Activated B cell treated with CpG ODN at 0.5 μM for 24 hours (primary cell): ENCODE data around the gene KCNJ9. TPM values are rescaled to one million over a fixed set of nuclear protein-coding genes. Genes with fewer than 3 reads are reported as not detected.

ENCODE experiments used
- ATAC-seq: fragments of 200-7000 bp; cut with Tn5 transposase; one replicate; pipeline ENCODE4 v1.10.0; 2021; ENCODE audit warnings: low read depth, mild to moderate bottlenecking, moderate library complexity
- CTCF ChIA-PET: fragments of 350-600 bp; sonication (Branson Sonifier 250); formaldehyde crosslinking; loops from one replicate; lab custom pipeline; 2021; ENCODE audit warnings: antibody characterized with exemption; lab: Charles Lee
- POLR2A ChIA-PET: fragments of 350-600 bp; sonication (Branson Sonifier 250); formaldehyde crosslinking; loops from one replicate; lab custom pipeline; 2021; ENCODE audit warnings: antibody characterized with exemption; lab: Charles Lee
- DNase-seq: peaks from one replicate; pipeline ENCODE4 v3.0.0; 2022
- H3K27ac Mint-ChIP-seq: one replicate; pipeline ENCODE4 v1.8.0; 2020; ENCODE audit warnings: mixed read lengths
- H3K27me3 Mint-ChIP-seq: one replicate; pipeline ENCODE4 v1.8.0; 2021; ENCODE audit warnings: mixed read lengths
- H3K36me3 Mint-ChIP-seq: one replicate; pipeline ENCODE4 v1.8.0; 2021; ENCODE audit warnings: low read depth, mixed read lengths
- H3K4me1 Mint-ChIP-seq: one replicate; pipeline ENCODE4 v1.8.0; 2021; ENCODE audit warnings: mixed read lengths
- H3K4me3 Mint-ChIP-seq: one replicate; pipeline ENCODE4 v1.8.0; 2020; ENCODE audit warnings: mild to moderate bottlenecking, mixed read lengths
- H3K9me3 Mint-ChIP-seq: one replicate; pipeline ENCODE4 v1.8.0; 2020; ENCODE audit warnings: mixed read lengths
- intact Hi-C: fragments of 100-400 bp; cut with micrococcal nuclease; formaldehyde crosslinking; loops from one replicate; pipeline ENCODE4 v1.15.1; 2024
- total RNA-seq: library from RNA; stranded (reverse); gene quantifications from 2 replicates; pipeline ENCODE4 v1.2.3, GENCODE V29; 2022
- TF ChIP-seq, protein P1 (sequence below): fragments of 200-600 bp; IDR thresholded peaks from one replicate; pipeline ENCODE4 v1.8.0; 2022; ENCODE audit warnings: antibody characterized with exemption, mild to moderate bottlenecking

The KCNJ9 gene
- total RNA-seq, 1 donor from 2014 or later: not detected

DNA sequence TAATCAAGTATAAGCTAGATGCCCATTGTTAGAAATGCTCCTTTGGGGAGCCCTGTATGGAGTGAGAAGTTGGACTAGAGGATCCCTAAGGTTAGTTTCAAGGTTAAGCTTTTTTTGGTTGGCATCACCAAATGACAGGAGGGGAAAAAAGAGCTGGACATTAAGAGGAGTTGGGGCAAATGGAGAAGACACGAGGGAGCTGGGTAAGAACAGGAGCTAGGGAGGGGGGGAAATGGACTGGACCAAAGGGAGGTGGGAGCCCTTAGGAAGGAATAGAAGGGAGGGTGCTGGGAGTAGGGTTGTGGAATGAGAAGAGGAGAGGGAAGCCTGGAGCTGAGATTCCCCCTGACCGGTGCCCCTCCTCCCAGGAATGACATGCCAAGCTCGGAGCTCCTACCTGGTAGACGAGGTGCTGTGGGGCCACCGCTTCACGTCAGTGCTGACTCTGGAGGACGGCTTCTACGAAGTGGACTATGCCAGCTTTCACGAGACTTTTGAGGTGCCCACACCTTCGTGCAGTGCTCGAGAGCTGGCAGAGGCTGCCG lies 5.9 kb downstream of the KCNJ9 start:
- ChIA-PET POLR2A (interaction anchor here (0.9 to 2.7 kb wide), 3 partner anchors 9 to 162 kb away, joined by 4 to 11 read pairs (median 4); partner anchors contain the start of genes IGSF8 and TAGLN2), CTCF (interaction anchor here (1.0 to 7.6 kb wide), 6 partner anchors 10 to 289 kb away, joined by 4 to 81 read pairs (median 22); partner anchors contain the start of gene IGSF8)
- no peak overlapping the region for H3K27ac Mint-ChIP-seq
- H3K4me1 Mint-ChIP-seq: peaks cover 14% of the 10 kb centered on the region
- ATAC-seq: no peak
- no peak for DNase-seq
- H3K36me3 Mint-ChIP-seq: peaks cover 61% of the 10 kb centered on the region
- TF ChIP-seq, protein P1, sequence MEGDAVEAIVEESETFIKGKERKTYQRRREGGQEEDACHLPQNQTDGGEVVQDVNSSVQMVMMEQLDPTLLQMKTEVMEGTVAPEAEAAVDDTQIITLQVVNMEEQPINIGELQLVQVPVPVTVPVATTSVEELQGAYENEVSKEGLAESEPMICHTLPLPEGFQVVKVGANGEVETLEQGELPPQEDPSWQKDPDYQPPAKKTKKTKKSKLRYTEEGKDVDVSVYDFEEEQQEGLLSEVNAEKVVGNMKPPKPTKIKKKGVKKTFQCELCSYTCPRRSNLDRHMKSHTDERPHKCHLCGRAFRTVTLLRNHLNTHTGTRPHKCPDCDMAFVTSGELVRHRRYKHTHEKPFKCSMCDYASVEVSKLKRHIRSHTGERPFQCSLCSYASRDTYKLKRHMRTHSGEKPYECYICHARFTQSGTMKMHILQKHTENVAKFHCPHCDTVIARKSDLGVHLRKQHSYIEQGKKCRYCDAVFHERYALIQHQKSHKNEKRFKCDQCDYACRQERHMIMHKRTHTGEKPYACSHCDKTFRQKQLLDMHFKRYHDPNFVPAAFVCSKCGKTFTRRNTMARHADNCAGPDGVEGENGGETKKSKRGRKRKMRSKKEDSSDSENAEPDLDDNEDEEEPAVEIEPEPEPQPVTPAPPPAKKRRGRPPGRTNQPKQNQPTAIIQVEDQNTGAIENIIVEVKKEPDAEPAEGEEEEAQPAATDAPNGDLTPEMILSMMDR: no peak
- H3K4me3 Mint-ChIP-seq: no peak overlapping the region
- H3K9me3 Mint-ChIP-seq: no peaks in the 10 kb centered on the region
- peaks cover 5% of the 10 kb centered on the region for H3K27me3 Mint-ChIP-seq
- intact Hi-C loops: no loop called here

DNA sequence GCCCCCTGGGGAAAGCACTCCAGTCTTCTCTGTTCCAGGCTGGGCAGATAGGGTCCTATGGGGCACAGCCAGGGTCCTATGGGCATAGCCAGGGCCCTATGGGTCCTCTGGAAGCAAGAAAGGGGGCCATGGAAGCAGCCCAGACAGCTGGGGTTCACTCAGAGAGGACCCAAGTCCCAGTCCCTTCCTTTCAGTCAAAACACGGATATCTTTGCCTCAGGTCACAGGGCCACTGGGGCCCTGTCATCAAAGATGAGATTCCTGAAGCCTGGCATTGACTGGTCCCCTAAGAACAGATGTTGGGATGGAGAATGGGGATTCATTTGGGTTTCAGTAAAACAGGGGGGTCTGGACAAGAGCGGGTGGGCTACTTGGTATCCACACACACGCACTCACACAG lies 8.5 kb downstream of the KCNJ9 start:
- CTCF ChIA-PET: no interaction called here
- POLR2A ChIA-PET: interaction anchor here (0.8 kb wide), 1 partner anchor 1042 kb away, joined by 6 read pairs; no protein-coding TSS in a partner anchor
- no peak overlapping the region for H3K4me3 Mint-ChIP-seq
- no peak for ATAC-seq
- H3K36me3 Mint-ChIP-seq: peaks cover 85% of the 10 kb centered on the region
- TF ChIP-seq, protein P1: no peak
- DNase-seq: no peak
- H3K27ac Mint-ChIP-seq: no peak overlapping the region
- peaks cover 6% of the 10 kb centered on the region for H3K4me1 Mint-ChIP-seq
- H3K9me3 Mint-ChIP-seq: no peaks in the 10 kb centered on the region
- H3K27me3 Mint-ChIP-seq: no peaks in the 10 kb centered on the region
- intact Hi-C loops: loop anchor here (10.0 kb wide), 1 partner anchor 1305 kb away; no protein-coding TSS in a partner anchor

- intact Hi-C loops: loop anchor here (10.0 kb wide), 1 partner anchor 1304 kb away; no protein-coding TSS in a partner anchor
Observed at GRCh38 chr1:160090760-160091159, 9.4 kb downstream of the KCNJ9 start.

DNA sequence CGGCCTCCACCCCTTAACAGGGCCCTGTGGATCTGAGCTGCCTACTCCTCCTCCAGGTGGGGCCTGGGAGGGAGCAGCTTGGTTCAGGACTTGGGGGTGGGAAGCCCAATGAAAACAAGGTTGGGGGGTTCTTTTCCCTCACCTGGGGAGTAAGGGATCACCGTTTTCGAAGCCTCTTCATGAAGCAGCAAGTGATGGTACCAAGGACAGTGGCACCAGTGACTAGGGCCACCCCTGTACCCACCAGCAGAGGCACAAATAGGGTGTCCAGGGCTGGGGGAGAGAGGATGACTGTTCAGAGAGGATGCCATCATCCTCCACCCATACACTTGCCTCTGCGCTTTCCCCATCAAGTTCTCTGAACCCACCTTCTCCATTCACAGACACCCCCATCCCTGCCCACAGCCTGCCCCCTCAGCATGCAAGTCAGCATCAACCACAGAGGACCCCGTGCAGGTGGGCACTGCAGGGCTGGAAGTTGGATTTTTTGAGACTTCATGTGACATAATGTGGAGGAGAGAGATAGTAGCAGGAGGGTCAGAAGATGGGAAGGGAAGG lies 10.4 kb downstream of the KCNJ9 start:
- Mint-ChIP-seq H3K36me3 (peaks cover 74% of the 10 kb centered on the region), H3K9me3 (no peaks in the 10 kb centered on the region), H3K4me1 (peaks cover 9% of the 10 kb centered on the region), H3K27ac (no peak overlapping the region), H3K27me3 (no peaks in the 10 kb centered on the region), H3K4me3 (no peak overlapping the region)
- ATAC-seq (no peak), DNase-seq (no peak)
- ChIA-PET POLR2A (no interaction called here), CTCF (no interaction called here)
- TF ChIP-seq, protein P1: no peak
- intact Hi-C loops: loop anchor here (10.0 kb wide), 1 partner anchor 1303 kb away; no protein-coding TSS in a partner anchor

More at GRCh38 chr1:160090760-160091159, 9.4 kb downstream of the KCNJ9 start:
- TF ChIP-seq, protein P1: no peak
- H3K4me1 Mint-ChIP-seq: peaks cover under 1% of the 10 kb centered on the region
- no peak for DNase-seq
- H3K27me3 Mint-ChIP-seq: no peaks in the 10 kb centered on the region
- CTCF ChIA-PET: no interaction called here
- no peak overlapping the region for H3K27ac Mint-ChIP-seq
- H3K4me3 Mint-ChIP-seq: no peak overlapping the region
- POLR2A ChIA-PET: no interaction called here
- H3K9me3 Mint-ChIP-seq: no peaks in the 10 kb centered on the region
- ATAC-seq: no peak
- peaks cover 81% of the 10 kb centered on the region for H3K36me3 Mint-ChIP-seq

DNA sequence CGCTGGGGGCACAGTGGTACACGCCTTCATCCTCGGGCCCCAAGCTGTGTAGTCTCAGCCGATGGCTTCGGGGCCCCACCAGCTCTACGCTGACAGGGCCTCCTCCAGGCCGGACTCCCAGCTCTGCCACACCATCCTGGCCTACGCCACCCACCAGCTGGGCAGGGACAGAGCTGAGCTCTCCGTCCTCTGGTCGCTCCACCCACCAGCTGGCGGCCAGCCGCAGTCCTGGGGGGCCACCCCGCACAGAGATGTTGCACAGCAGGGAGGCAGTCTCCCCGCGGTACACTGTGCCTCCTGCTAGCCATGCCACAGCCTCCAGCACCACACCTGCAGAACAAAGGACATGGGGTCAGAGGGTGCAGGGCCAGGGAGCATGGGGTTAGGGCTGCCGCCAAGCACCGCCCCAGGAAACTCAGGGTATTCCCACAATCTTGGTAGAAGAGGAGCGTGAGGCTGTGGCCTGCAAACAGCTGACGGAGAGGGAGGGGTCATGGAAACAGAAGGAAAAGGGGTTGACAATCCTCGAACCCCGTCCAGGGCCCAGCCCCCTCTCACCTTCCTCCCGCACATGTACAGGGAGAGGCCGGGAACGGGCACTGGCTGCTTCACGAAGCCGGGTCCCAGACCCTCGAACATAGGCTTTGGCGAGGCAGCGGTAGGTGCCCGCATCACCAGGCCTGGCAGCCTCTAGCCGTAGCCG lies 11.2 kb downstream of the KCNJ9 start:
- Mint-ChIP-seq H3K9me3 (no peaks in the 10 kb centered on the region), H3K36me3 (peaks cover 67% of the 10 kb centered on the region), H3K27ac (no peak overlapping the region), H3K27me3 (no peaks in the 10 kb centered on the region), H3K4me3 (no peak overlapping the region), H3K4me1 (peaks cover 16% of the 10 kb centered on the region)
- TF ChIP-seq, protein P1: no peak
- ChIA-PET POLR2A (interaction anchor here (0.6 kb wide), 1 partner anchor 170 kb away, joined by 4 read pairs; the partner anchor contains the start of gene DCAF8), CTCF (no interaction called here)
- ATAC-seq: no peak
- intact Hi-C loops: loop anchor here (10.0 kb wide), 1 partner anchor 1302 kb away; no protein-coding TSS in a partner anchor
- DNase-seq: no peak
